ENCODE data around the gene CCDC9B.

Gene CCDC9B

DNA sequence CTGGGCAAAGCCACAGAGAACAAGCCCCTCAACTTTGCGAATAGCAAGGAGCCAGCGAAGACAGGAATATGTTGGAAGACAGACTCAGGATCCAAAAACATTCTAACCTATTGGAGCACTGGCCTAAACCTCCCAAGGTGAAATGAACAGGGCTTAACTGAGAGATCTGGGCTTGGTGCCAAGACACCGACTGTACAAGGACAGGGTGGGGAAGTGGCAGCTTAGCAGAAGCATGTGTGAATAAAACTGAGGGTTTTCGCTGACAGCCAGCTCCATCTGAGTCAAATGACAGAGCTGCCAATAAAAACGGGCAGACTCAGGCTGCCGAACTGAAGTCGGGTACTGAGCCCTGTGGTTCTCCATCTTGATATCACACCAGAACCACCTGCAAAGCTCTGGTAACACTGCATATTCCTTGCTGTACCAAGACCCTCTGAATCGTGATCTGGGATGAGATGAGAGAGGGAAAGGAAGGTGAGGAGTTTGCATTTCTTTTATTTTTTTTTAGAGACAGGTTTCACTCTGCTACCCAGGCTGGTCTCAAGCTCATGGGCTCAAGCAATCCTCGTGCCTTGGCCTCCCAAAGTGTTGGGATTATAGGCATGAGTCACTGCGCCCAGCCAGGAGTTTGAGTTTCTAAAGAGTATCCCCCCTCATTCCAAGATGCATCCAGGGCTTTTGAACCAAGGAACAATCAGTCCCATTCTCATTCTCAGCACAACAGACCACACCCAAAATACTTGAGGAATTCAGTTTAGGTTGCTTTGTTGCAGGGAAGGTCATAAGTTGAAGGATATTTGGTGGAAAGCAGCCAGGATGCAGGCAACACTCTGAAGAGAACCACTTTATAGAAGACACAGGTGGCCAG lies 27.0 kb downstream of the CCDC9B start:
- no peaks in the 10 kb centered on the region for H3K9me3 Mint-ChIP-seq
- H3K27ac Mint-ChIP-seq: peak overlapping the region; percentile 41
- H3K27me3 Mint-ChIP-seq: no peaks in the 10 kb centered on the region
- H3K4me1 Mint-ChIP-seq: peaks cover 34% of the 10 kb centered on the region
- H3K4me3 Mint-ChIP-seq: no peak overlapping the region
- H3K36me3 Mint-ChIP-seq: no peaks in the 10 kb centered on the region

DNA sequence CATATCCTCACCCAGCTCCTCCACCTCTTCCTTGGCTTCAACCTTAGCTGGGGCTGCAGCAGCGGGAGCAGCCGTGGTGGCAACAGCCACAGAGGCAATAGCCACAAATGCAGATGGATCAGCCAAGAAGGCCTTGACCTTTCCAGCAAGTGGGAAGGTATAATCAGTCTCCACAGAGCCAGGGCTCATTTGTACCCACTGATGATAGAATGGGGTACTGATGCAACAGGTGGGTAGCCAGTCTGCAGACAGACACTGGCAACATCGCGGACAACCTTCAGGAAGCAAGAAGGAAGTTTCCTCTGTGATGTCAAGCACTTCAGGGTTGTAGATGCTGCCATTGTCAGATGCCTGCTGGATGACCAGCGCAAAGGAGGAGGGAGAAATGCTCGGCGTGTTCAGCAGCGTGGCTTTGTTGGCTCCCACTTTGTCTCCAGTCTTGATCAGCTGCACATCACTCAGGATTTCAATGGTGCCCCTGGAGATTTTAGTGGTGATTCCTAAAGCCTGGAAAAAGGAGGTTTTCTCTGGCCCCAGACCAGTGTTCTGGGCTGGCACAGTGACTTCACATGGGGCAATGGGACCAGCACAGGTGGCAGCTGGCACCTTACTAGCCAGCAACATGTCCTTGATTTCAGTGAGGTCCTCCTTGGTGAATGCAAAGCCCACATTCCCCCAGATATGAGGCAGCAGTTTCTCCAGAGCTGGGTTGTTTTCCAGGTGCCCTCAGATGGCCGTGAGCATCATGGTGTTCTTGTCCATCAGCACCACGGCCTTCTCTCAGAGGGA lies 28.2 kb downstream of the CCDC9B start:
- H3K4me3 Mint-ChIP-seq: no peak overlapping the region
- H3K27ac Mint-ChIP-seq: no peak overlapping the region
- no peaks in the 10 kb centered on the region for H3K9me3 Mint-ChIP-seq
- H3K4me1 Mint-ChIP-seq: peaks cover 39% of the 10 kb centered on the region
- no peaks in the 10 kb centered on the region for H3K36me3 Mint-ChIP-seq
- H3K27me3 Mint-ChIP-seq: no peaks in the 10 kb centered on the region

GRCh38 chr15:40310993-40311392 lies 29.7 kb downstream of the CCDC9B start:
- Mint-ChIP-seq H3K27me3 (no peaks in the 10 kb centered on the region), H3K36me3 (no peaks in the 10 kb centered on the region), H3K4me1 (peaks cover 49% of the 10 kb centered on the region), H3K4me3 (no peak overlapping the region), H3K9me3 (no peaks in the 10 kb centered on the region), H3K27ac (no peak overlapping the region)

GRCh38 chr15:40310001-40310959 lies 30.5 kb downstream of the CCDC9B start:
- no peaks in the 10 kb centered on the region for H3K9me3 Mint-ChIP-seq
- H3K4me3 Mint-ChIP-seq: peak overlapping the region; percentile 94
- H3K27ac Mint-ChIP-seq: peak overlapping the region; percentile 96
- no peaks in the 10 kb centered on the region for H3K36me3 Mint-ChIP-seq
- H3K27me3 Mint-ChIP-seq: no peaks in the 10 kb centered on the region
- peaks cover 55% of the 10 kb centered on the region for H3K4me1 Mint-ChIP-seq

DNA sequence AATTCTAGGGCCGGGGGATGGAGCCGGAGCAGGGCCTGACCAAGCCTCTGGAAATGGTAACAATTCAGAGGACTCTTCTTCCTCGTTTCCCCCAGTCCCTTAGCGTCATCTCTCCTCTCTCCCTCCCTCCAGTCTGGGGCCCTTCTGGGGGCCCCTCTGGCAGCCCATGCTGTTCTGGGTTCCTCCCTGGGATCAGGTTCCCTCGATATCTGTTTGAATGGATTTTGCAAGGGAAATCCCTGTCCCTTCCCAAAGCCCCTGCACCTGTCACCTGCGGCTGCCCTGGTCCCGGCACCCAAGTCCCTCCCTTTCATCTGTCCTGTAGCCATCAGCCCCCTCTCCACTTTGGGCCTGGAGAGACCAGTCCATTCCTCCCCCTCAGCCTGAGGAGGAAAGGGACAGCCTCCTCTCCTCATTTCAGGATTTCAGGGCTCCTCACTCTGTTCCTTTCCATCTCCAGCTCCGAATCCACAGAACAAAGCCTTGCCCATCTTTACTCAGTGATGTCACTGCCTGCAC lies 31.3 kb downstream of the CCDC9B start:
- no peaks in the 10 kb centered on the region for H3K36me3 Mint-ChIP-seq
- no peaks in the 10 kb centered on the region for H3K27me3 Mint-ChIP-seq
- H3K9me3 Mint-ChIP-seq: no peaks in the 10 kb centered on the region
- H3K4me3 Mint-ChIP-seq: peak overlapping the region; percentile 94
- peaks cover 60% of the 10 kb centered on the region for H3K4me1 Mint-ChIP-seq
- H3K27ac Mint-ChIP-seq: peak overlapping the region; percentile 96

DNA sequence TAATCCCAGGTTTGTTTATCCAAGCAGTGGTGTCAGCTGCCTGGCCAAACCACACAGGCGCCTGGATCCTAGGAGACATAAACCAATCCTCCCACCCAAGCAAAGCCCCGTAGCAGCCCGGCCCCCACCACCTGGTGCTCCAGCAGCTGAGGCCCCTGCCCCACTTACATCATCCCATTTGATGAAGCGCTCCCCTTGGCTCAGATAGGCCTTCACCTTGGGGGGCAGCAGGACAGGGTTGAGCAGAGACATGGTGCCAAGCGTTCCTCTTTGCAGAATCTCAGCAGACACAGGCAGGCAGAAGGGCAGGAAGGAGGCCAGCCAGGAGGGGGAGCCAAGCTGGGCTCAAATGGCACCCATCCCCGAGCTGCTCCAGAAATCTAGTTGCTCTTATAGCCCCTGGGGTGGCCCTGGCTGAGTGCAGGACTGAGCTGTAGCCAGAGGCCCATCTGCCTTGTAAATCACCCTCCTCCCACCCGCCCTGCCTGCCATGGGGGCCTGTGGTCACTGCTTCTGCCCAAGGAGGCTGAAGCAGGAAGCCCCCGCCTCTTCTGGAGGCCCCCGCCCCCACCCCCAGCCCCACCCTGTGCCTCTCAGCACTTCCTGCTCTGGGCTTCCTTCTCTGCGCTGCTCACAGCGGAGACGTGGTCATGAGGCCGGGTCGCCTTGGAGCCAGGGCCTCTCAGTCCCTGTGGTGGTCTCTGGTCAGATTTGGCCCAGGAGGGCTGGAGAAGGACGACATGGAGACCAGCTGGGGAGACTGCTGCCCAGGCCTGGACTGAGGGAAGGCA lies 33.1 kb downstream of the CCDC9B start, which contains the start of gene PLCB2:
Gene PLCB2, minus strand, starts transcription at position 515 of the 791 bp plus-strand sequence. Its CDS starts 263 bp downstream, at position 252.
- Mint-ChIP-seq H3K27me3 (no peaks in the 10 kb centered on the region), H3K36me3 (no peaks in the 10 kb centered on the region), H3K9me3 (no peaks in the 10 kb centered on the region), H3K4me3 (peak within 1 kb of the TSS; percentile 94), H3K4me1 (peaks cover 55% of the 10 kb centered on the region), H3K27ac (peak within 1 kb of the TSS; percentile 96)

DNA sequence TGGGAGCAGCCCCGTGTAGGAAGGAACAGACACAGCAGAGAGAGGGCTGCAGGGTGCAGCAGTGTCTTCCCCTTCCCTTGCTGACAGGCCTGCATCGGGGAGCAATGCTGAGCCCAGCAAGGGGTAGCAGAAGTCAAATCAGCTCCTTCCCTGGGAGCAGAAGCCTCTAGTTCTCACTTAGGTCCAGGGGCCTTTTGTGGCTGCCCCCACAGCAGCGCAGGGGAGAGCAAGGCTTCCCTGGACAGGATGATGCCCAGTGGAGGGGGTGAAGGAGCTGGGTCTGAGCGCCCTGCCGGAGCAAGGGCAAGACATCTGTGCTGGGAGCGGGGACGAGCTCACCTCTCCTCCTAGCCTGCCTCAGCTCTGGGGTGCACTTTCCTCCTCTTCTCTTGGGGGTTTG lies 33.8 kb downstream of the CCDC9B start:
- Mint-ChIP-seq H3K4me1 (peaks cover 52% of the 10 kb centered on the region), H3K27me3 (no peaks in the 10 kb centered on the region), H3K36me3 (no peaks in the 10 kb centered on the region), H3K9me3 (no peaks in the 10 kb centered on the region), H3K4me3 (peak overlapping the region; percentile 94), H3K27ac (no peak overlapping the region)

DNA sequence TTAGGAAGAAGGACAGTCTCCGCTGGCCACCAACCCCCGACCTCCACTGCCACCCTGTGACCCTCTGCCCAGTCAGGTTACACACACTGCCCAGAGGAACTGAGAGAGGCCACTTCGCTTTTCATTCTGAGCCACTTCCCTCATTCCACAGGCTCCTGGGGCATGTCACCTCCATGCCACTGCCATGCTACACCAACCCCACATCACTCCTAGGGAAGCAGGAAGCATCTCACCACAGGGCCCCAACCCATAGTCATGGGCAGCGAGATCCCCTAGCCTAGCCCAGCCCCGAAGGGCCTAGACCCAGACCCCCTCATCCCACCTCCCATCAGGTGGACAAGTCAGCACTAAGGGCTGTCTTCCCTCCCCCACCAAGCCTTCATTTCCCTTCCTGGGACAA lies 34.4 kb downstream of the CCDC9B start:
- H3K4me1 Mint-ChIP-seq: peaks cover 52% of the 10 kb centered on the region
- H3K27me3 Mint-ChIP-seq: no peaks in the 10 kb centered on the region
- H3K27ac Mint-ChIP-seq: no peak overlapping the region
- H3K36me3 Mint-ChIP-seq: peaks cover 5% of the 10 kb centered on the region
- no peaks in the 10 kb centered on the region for H3K9me3 Mint-ChIP-seq
- peak overlapping the region; percentile 94 for H3K4me3 Mint-ChIP-seq

DNA sequence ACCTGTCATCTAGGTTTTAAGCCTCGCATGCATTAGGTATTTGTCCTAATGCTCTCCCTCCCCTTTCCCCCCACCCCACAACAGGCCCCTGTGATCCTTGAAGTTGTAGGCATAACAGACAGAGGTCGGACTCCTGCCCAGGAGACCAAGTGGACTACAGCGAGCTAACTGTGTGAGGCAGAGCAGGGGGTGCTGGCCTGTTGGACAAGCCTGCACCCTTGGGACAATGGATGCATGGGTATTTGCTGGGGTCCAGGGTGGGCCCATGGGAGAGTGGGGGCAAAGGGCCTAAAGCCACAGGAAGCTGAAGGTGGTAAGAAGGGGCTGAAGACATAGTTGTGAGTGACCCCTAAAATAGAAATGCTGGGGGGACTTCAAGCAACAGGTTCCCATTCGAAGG lies 35.5 kb downstream of the CCDC9B start:
- no peak overlapping the region for H3K4me3 Mint-ChIP-seq
- H3K27ac Mint-ChIP-seq: peak overlapping the region; percentile 32
- peaks cover 52% of the 10 kb centered on the region for H3K4me1 Mint-ChIP-seq
- H3K9me3 Mint-ChIP-seq: no peaks in the 10 kb centered on the region
- H3K36me3 Mint-ChIP-seq: peaks cover 12% of the 10 kb centered on the region
- H3K27me3 Mint-ChIP-seq: no peaks in the 10 kb centered on the region

DNA sequence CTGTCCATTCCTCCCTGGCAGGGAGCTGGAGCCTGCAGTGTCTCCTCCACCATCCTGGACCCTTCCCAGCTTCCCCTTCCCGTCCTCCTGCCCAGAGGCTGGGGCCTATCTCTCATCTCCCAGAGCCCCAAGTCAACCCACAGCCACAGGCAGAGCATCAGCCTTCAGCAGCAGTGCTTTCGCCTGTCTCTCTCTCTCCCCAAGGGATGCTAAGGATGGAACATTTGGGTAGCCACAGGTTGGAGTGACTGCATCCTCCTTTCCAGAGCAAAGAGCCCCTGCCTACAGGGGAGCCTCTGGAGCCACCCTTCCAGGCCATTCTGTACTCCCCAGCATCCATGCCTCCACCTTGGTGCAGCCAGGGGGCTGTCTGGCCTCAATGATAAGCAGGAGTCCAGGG lies 37.2 kb downstream of the CCDC9B start:
- H3K4me1 Mint-ChIP-seq: peaks cover 36% of the 10 kb centered on the region
- H3K36me3 Mint-ChIP-seq: peaks cover 22% of the 10 kb centered on the region
- H3K9me3 Mint-ChIP-seq: no peaks in the 10 kb centered on the region
- H3K4me3 Mint-ChIP-seq: no peak overlapping the region
- no peaks in the 10 kb centered on the region for H3K27me3 Mint-ChIP-seq
- H3K27ac Mint-ChIP-seq: no peak overlapping the region

DNA sequence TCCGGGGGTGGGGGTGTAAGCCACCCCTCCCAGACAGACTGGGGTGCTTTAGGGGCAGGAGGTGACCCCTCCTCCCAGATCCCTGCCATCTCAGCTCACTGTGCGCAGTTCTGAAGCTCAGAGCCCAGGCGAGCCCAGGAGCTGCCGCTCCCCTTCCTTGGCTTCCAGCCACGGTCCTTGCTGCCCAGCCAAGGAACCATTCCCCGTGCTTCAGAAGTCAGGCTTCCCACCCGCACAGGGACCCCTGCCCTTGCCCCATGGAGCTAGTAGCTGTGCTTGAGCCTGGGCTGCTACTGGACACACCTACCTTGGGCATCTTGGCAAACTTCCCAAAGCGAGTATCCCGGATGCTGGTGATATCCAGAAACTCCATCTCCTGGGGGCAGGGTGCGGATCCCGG lies 37.8 kb downstream of the CCDC9B start:
- Mint-ChIP-seq H3K36me3 (peaks cover 22% of the 10 kb centered on the region), H3K27me3 (no peaks in the 10 kb centered on the region), H3K4me3 (no peak overlapping the region), H3K9me3 (no peaks in the 10 kb centered on the region), H3K4me1 (peaks cover 33% of the 10 kb centered on the region), H3K27ac (no peak overlapping the region)

DNA sequence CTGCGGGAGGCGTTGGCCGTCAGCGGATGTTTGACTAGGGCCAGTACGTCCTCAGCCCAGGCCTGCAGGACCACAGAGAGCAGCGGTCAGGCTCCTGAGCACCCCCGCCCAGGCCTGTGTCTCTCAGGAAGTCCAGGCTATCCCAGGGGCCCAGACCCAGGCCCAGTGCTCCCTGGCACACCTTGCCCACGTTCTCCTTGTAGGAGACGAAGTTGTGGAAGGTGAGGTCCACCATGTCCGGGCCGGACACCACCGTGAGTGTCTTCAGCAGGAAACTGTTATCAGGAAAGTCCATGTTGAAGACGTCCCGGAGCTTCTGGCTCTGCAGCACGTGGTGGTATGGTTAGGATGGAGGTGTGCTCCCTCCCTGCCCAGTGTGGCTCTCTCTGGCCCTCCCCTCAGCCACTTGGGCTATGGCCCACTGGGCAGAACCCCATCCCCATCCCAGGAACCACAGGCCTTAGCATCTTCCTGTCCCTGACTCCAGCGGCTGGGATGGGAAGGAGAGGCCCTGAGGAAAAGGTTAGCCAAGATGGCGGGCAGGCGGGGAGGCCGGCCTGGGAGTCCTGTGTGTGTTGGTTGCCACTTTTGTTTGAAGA lies 38.4 kb downstream of the CCDC9B start:
- peaks cover 33% of the 10 kb centered on the region for H3K4me1 Mint-ChIP-seq
- no peaks in the 10 kb centered on the region for H3K27me3 Mint-ChIP-seq
- no peaks in the 10 kb centered on the region for H3K9me3 Mint-ChIP-seq
- H3K27ac Mint-ChIP-seq: no peak overlapping the region
- peaks cover 22% of the 10 kb centered on the region for H3K36me3 Mint-ChIP-seq
- H3K4me3 Mint-ChIP-seq: no peak overlapping the region

GRCh38 chr15:40301467-40302179 lies 39.1 kb downstream of the CCDC9B start:
- peaks cover 22% of the 10 kb centered on the region for H3K36me3 Mint-ChIP-seq
- no peaks in the 10 kb centered on the region for H3K9me3 Mint-ChIP-seq
- peaks cover 30% of the 10 kb centered on the region for H3K4me1 Mint-ChIP-seq
- no peak overlapping the region for H3K4me3 Mint-ChIP-seq
- no peaks in the 10 kb centered on the region for H3K27me3 Mint-ChIP-seq
- no peak overlapping the region for H3K27ac Mint-ChIP-seq

Data from activated naive CD4-positive, alpha-beta T cell treated with anti-CD3 and anti-CD28 coated beads, Interleukin-2, amount 50 U/mL, for 24 hours (primary cell).